HG03159 (cell line): Measurements from ENCODE around the gene POLR2I.
"Not testable (repeated sequence)": the region's sequence is repeated elsewhere in the genome, so short reads cannot be mapped to it uniquely, and the experiment has no call there.

Experiments
- ATAC-seq: cut with Tn5 transposase; IDR thresholded peaks from one replicate; pipeline ENCODE4 v1.9.1; 2021; ENCODE audit warnings: mild to moderate bottlenecking, moderate library complexity; ENCODE audit not compliant: unreplicated experiment

The POLR2I gene

DNA sequence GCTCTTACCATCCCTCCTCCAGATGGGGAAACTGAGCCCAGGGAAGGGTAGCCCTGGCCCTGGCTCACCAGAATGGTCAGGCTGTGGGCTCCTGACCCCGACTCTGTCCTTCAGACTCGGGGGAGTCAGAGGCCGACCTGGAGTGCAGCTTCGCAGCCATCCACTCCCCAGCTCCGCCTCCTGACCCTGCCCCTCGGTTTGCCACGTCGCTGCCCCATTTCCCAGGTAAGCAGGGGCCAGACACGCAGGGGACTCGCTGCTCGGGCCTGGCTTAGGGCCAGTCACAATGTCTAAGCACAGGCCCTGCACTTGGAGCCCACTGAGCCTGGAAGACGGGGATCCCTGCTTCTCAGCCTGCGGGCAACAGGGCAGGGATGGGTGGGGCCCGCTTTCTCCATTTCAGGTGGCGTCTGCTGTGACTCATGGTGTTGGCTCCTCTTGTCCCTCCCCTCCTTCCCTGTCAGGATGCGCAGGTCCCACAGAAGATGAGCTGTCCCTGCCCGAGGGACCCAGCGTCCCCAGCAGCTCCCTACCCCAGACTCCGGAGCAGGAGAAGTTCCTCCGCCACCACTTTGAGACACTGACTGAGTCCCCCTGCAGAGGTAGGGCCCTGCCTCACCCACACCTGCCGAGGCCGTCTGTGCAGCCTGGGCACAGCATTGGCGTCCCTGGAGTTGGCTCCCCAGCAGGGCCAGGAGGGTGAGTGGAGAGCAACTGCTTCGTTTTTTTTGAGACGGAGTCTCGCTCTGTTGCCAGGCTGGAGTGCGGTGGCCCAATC is 12.9 kb downstream of the POLR2I start:
- no peak for ATAC-seq

DNA sequence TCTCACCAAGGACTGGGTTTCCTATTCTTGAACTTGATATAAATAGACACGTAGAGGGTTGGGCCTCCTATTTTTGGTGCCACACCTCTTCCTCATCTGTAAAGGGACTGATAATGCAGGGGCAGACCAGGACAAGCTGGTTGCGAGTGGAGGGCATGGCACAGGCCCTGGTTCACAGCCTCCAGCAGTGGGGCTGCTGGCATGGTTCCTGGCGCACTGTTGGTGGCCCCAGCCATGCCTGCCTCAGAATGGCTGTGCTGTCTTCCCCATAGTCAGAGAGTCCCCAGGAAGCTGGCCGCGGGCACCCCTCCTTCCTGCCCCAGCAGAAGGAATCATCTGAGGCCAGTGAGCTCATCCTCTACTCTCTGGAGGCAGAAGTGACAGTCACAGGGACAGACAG is 14.2 kb downstream of the POLR2I start:
- ATAC-seq, result no peak

DNA sequence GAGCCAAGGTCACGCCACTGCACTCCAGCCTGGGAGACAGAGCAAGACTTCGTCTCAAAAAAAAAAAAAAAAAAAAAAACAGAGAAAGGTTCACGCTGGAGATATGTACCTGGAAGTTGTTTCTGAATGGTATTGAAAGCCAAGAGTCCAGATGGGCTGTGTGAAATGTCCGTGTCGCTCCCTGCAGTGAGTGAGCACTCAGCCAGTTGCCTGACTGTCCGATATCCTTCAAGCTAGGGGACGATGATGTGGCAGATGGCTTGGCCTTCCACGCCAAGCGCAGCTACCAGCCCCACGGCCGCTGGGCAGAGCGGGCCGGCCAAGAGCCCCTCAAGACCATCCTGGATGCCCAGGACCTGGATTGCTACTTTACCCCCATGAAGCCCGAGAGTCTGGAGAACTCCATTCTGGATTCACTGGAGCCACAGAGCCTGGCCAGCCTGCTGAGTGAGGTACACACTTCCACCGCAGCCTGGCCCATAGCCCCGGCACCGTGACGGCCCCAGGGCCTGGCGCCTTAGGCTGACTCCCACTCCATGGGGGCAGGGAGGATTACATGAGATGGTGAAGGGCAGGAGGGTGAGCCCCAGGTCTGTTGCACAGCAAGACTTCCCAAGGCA is 15.4 kb downstream of the POLR2I start:
- no peak for ATAC-seq

DNA sequence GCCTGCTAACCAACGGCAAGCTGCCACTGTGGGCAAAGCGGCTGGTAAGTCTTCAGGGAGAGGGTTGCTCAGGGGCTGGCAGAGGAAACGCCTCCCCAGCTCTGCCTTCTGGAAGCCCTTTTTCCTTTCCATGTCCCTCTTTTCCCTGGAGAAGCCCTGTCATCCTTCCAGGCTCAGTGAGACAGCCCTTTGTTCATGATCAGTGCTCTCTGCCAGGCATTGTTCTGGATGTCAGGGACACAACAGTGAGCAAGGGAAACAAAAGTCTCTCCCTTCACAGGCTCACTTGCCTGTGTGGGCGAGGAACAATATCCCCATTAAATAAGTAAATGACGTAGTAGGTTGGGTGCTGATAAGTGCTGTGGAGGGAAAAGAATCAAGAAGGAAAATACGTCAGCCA is 17.6 kb downstream of the POLR2I start:
- ATAC-seq, result no peak

DNA sequence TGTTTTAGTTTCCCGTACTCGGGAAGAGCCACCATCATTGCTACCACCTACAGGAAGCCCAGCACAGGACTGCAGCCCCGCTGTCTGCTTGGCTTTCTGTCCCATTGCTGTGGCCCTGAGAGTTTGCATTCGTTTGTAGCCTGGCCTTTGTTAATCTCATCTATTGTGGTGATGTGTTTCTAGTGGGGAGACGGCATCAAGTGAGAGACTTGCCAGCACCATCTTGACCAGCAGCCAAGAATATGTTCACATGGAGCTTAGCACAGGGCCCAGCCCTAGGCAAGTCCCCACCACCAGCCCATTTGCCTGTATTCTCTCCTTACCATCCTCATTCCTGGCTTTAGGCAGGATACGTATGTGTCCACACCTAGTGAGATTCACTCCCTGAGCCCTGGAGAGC is 21.0 kb downstream of the POLR2I start:
- no peak for ATAC-seq

DNA sequence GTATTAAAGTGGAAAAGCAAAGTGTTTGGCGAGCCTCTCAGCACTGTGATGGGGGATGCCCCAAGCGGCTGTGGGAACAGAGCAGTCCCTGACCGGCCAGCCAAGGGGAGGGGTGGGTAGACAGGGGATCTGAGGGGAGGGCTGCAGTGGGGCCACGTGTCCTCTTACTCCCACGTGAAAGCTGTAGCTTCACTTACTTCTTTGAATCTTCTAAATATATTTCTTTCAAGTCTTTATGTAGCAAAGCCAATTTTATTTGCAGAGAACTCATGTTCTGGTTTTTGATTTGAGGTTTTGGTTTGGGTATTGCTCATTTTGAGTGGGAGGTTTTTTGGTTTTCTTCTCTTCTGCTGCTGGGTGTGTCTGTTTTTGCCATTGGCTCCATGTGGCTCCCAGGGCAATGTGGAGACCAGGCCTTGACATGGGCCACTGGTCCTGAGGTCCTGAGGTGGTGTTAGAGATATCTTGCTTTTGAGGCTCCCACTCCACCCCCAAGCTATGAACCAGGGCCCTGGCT is 21.5 kb downstream of the POLR2I start:
- no peak for ATAC-seq

DNA sequence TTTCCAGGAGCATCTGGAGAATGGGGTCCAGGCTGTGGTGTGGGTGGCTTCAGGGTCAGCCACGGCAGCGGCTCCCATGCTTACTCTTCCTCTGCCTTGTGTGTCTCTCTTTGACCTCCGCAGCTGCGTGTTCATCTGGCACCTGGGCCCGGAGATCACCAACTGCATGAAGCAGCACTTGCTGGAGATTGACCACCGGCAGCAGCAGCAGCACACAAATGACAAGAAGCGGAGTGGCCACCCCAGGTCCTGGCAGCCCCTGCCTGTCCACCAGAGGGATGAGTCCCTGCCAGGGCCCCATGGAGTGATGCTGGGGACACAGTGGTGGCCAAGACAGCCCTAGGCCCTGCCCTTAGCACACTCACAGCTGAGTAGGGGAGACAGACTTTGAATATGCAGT is 22.1 kb downstream of the POLR2I start:
- ATAC-seq, result no peak

DNA sequence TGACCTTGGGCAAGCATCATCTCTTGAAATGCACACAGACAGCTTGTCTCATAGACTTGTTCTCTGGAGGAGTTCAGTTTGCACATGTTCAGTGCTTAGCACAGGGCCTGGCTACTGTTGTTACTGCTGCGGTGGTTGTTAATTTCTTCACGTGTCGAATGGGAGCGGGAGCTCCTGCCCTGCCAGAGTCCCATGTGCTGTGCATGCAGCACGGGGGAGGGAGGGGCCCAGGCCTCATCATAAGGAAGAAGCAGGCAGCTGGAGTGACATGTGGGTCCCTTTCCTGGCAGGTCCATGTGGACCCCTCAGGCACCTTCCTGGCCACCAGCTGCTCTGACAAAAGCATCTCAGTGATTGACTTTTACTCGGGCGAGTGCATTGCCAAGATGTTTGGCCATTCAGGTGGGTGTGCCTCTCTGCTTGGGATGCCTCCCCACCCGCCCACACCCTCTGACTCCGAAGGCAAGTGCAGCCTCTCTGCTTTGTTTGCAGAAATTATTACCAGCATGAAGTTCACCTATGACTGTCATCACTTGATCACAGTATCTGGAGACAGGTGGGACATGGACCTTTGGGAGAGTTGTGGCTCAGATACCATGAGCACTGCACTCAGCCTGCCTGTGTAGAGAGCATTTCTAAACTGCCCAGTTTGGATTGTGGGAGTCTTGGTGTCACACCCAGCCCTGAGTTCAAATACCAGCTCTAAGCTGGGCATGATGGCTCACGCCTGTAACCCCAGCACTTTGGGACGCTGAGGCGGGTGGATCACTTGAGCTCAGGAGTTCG is 23.6 kb downstream of the POLR2I start:
- no peak for ATAC-seq

DNA sequence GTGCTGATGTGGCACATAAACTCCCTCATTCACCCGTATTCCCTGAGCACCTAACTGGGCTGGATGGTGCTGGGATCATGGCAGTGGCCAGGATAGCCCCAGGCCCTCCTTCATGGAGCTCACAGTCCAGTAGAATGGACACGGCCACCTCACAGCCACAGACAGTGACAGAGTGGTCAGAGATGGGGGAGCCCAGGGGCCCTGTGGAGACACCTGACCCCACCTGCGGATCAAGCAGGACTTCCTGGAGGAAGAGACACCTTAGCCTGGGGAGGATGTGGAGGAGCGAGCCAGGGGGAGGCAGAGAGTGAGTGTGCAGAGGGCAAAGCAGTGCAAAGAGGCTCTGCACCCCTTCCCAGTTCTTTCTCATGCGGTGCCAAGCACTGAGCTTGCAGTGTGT is 24.8 kb downstream of the POLR2I start:
- no peak for ATAC-seq

DNA sequence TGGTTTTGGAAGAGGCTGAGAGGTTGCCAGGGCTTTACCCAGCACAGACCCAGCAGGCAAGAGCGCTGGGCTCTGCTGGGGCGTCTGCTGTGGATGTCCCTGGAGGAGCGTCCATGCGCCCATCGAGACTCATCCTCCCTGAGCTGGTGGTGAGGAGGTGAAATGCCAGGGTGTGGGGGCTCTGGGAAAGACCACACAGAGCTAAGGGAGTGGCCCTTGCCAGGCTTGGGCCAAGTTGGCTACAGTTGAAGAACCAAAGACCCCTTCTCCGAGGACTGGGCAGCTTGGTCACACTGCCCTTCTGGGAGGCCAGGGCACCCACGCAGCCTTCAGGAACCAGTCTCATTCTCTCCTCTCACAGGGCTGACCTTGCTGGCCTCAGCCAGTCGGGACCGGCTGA is 28.3 kb downstream of the POLR2I start:
- no peak for ATAC-seq

DNA sequence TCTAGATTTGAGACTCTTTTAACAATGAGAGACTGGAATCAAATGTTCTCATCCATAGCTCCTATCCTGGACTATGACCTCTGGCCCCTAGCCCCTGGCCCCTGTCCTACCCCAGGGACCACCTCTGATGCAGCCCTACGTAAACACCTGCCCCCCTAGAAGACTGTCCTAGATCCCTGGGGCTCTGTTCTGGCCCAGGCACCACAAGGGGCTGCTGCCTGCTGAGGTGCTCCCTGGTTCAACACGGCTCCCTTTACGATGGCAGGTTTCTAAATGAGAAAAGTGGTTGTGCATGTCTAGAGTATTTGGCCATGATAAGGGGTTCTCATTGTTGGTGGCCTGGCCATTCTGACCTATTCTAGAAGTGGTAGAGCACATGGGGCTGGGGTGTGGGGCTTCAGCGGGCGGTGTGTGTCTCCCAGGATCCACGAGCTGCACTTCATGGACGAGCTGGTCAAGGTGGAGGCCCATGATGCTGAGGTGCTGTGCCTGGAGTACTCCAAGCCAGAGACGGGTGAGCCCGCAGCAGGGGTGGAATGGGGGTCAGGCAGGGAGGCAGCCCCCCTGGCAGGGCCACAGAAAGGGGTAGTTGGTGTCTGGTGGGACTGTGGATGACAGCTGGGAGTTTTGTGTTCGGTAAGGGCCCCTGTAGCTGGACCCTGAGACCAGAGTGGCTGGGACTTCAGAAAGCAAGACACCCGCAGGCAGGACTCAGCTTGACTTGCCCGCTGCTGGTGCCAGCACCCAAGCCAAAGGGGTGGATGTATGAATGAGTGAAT is 30.3 kb downstream of the POLR2I start:
- no peak for ATAC-seq

DNA sequence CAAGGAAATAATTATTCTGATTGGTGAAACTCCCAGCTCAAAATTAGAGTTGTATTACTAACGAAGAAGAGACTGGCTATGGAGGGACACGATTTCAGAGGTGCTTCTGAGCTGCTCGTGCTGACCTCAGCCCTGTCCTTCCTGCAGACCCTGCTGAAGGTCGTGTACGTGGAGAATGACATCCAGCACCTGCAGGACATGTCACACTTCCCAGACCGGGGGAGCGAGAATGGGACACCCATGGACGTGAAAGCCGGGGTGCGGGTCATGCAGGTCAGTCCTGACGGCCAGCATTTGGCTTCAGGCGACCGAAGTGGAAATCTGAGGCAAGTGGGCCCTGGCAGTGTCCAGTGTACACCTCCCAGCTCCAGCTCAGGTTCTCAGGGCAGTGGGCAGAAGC is 31.8 kb downstream of the POLR2I start:
- ATAC-seq, result no peak

DNA sequence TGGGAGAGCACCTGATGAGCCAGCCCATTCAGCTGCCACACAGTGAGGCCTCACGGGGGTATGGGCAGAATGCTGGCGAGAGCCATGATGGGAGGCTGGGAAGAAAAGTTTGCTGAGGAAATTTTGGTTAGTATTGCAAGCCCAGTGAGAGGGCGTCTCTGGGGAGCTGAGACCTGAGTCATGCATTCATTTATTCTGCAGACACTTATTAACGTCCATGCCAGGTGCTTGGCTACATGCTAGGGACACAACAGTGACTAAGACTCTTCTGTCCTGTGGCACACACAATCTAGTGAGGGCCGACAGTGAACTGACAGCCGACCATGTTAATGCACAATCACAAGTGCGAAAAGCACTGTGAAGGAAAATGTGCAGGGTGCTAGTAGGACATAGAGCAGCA is 32.8 kb downstream of the POLR2I start:
- ATAC-seq, result no peak

DNA sequence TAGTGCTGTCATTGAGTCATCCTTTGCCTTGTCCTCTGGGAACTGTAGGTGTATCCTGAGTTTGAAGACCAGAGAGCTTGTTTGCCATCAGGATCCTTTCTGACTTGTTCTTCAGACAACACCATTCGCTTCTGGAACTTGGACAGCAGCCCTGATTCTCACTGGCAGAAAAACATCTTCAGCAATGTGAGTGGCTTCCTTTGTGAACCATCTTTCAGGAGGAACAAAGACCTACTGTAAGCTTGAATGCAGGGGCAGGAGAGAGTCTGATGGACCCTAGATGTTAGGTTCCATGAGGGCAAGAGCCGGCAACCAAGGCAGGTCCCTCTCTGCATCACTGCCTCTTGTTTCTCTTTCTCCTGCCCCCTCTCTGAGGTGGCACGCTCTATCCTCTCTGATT is 33.3 kb downstream of the POLR2I start:
- no peak for ATAC-seq

DNA sequence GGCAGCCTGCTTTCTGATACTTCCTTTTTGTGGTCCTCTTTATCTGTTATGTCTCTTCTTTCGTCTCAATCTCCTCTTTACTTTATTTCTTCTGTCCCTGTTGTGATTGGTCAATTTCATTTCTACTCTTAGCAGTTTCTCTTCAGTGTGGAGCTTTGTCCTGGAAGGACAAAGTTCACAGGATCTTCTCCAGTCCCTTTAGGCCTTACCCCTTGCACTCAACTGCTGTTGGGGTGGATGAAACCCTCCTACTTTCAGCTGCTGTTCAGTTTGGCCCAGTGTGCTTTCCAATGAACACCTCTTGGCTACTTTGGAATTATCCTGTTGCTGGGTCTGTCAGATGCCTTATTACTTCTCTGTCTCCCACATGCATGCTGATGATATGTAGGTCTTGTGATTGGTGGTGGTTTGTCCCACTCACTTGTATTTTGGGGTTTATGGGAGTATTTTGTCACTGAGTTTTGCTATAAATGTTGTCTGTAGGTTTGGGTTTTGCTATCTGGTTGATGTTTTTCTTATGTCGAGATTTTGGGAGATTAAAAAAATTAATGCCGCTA is 35.2 kb downstream of the POLR2I start:
- no peak for ATAC-seq

DNA sequence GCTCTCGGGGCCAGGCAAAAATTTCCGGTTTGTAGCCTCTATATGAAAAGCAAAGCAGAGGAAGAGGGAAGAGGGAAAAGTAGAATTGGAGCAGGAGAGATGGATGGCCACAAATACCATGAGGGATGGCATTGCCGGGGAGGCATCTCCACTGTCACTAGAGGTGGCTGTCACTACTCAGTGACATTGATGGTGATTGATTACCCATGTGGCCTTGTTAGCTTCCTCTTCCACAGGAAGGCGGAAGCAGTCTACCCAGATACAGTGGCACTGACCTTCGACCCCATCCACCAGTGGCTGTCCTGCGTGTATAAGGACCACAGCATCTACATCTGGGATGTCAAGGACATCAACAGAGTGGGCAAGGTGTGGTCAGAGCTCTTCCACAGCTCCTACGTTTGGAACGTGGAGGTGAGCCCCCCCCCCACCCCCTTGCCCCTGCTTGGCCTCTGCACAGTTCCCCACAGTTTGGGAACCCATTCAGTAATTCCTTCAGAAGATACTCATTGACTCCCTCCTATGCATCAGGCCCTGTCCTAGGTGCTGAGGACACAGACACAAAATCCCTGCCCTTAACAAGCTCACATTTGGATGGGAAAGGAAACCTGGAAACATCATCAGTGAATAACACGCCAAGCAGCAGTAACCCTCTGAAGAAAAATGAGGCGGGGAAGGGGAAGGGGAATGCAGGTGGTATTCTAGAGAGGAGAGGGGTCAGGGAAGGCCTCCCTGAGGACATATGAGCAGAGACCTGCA is 41.4 kb downstream of the POLR2I start:
- no peak for ATAC-seq

DNA sequence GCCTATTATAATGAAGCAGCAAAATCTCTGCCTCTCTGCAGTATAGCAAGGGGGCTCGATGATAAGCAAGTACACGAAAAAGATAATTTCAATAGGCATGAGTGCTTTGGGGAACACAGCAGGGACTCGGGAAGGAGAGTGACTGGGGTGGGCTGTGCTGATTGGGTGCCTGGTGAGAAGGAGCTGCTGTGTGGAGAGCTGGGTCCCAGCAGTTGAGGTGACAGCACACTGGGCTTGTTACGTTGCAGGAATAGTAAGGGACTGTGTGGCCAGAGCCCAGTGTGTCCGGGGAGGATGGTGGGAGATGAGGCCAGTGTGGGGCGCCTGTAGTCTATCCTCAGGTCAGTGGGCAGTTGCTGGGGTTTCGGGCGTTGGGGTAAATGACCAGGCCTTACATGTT is 42.6 kb downstream of the POLR2I start:
- no peak for ATAC-seq

DNA sequence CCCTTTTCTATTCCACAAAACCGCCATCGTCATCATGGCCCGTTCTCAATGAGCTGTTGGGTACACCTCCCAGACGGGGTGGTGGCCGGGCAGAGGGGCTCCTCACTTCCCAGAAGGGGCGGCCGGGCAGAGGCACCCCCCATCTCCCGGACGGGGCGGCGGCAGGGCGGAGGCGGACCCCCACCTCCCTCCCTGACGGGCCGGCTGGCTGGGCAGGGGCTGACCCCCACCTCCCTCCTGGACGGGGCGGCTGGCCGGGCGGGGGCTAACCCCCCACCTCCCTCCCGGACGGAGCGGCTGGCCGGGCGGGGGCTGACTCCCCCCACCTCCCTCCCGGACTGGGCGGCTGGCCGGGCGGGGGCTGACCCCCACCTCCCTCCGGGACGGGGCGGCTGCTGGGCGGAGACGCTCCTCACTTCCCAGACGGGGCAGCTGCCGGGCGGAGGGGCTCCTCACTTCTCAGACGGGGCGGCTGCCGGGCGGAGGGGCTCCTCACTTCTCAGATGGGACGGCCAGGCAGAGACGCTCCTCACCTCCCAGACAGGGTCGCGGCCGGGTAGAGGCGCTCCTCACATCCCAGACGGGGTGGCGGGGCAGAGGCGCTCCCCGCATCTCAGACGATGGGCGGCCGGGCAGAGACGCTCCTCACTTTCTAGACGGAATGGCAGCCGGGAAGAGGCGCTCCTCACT is 45.7 kb downstream of the POLR2I start:
- not testable (repeated sequence) for ATAC-seq

DNA sequence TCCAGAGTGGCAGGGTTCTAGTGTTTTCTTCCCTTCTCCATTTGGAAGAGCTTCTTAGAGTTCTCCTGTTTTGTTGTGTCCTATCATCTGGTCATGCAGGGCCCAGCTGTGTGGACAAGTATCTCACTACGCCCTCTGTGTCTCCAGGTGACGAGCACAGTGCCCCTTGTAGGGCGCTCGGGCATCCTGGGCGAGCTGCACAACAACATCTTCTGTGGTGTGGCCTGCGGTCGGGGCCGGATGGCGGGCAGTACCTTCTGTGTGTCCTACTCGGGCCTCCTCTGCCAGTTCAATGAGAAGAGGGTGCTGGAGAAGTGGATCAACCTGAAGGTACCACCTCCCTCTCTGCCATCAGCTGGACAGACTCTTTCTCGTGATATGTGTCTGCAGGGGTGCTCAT is 47.0 kb downstream of the POLR2I start:
- no peak for ATAC-seq
